ENCODE results near the gene PHPT1. TPM values are rescaled to one million over a fixed set of nuclear protein-coding genes. Genes with fewer than 3 reads are reported as not detected.

PHPT1 gene
- total and polyA plus RNA-seq, 12 donors, result 310 to 650 (median 336) TPM

DNA sequence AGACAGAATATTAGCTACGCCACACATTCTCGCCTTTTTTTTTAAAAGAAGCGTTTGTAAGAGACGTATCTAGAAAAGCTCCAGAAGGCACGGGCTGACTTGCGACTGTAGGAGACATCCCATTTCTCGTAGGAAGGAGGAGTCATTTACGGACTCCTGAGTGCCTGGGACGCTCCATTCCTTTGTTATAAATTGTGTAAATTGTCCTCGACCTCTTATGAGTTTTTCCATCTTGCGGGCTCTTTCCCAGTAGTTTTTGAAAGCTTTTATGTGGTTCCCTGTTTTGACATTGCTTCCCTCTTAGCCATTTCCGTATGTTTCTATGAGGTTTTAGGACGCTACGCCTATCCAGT, 40.4 kb upstream of the PHPT1 start:
- peak overlapping the region; percentile 67 to 100 (median 96) for H3K4me3 ChIP-seq
- H3K36me3 ChIP-seq, result peaks cover 0 to 37% (median 3%) of the 10 kb centered on the region in 9 donors
- WGBS, 2 donors, result 8 to 9% methylated on average over 14 of the region's 14 CpGs
- TF ChIP-seq, protein P1, sequence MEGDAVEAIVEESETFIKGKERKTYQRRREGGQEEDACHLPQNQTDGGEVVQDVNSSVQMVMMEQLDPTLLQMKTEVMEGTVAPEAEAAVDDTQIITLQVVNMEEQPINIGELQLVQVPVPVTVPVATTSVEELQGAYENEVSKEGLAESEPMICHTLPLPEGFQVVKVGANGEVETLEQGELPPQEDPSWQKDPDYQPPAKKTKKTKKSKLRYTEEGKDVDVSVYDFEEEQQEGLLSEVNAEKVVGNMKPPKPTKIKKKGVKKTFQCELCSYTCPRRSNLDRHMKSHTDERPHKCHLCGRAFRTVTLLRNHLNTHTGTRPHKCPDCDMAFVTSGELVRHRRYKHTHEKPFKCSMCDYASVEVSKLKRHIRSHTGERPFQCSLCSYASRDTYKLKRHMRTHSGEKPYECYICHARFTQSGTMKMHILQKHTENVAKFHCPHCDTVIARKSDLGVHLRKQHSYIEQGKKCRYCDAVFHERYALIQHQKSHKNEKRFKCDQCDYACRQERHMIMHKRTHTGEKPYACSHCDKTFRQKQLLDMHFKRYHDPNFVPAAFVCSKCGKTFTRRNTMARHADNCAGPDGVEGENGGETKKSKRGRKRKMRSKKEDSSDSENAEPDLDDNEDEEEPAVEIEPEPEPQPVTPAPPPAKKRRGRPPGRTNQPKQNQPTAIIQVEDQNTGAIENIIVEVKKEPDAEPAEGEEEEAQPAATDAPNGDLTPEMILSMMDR (IDR thresholded peaks at IDR 0.05), result no peak
- no peaks in the 10 kb centered on the region for H3K27me3 ChIP-seq
- H3K4me1 ChIP-seq, result peaks cover 0 to 43% (median 35%) of the 10 kb centered on the region in 9 donors
- peak overlapping the region in 8 of 10 donors; percentile 71 to 95 (median 92) for H3K27ac ChIP-seq
- DNase-seq (no peak), ATAC-seq (no peak)
- intact Hi-C loops (cut with DNase I), result loop anchor here in 2 of 10 donors (5.0 kb wide), 1 partner anchor 34 kb away; the partner anchor contains the start of gene AJM1 (in 2 of the 2)
- no peaks in the 10 kb centered on the region for H3K9me3 ChIP-seq

DNA sequence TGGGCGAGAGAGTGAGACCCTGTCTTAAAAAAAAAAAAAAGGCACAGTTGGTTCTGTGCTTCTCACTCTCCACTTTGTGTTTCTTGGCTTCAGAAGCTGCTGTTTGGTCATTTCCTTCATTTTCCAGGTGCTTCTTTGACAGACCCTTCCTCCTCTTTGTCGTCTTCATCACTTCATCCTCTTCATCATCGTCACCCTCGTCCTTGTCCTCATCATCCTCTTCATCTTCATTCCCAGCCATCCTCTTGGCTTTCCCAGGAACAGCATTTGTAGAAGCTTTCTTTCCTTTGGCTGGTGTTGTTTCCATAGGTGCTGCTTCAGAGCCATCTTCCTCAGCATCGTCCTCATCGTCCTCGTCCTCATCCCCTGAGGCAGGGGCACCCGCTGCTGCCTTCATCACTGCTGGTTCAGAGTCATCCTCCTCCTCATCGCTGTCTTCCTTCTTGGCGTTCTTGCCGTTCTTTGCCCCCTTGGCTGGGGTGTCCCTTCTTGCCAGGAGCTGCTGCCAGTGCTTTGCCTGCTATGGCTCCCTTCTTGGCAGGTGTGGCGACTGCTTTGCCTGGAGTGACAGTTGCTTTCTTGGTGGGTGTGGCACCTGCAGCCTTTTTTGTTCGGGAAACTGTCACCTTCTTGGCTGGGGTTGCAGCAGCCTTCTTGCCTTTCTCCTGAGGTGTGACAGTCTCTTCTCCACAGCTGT, 34.3 kb upstream of the PHPT1 start:
- Histone ChIP-seq H3K36me3 (peaks cover 0 to 65% (median 3%) of the 10 kb centered on the region in 9 donors), H3K27ac (no peak overlapping the region), H3K4me1 (peaks cover 0 to 15% (median 11%) of the 10 kb centered on the region in 9 donors), H3K4me3 (no peak overlapping the region), H3K9me3 (no peaks in the 10 kb centered on the region), H3K27me3 (no peaks in the 10 kb centered on the region)
- DNase-seq, result no peak
- TF ChIP-seq, protein P1 (IDR thresholded peaks at IDR 0.05), result no peak
- intact Hi-C loops (cut with DNase I), result no loop called here
- 94 to 95% methylated on average over 13 of the region's 13 CpGs for WGBS, 2 donors
- ATAC-seq, result no peak

GRCh38 chr9:136815422-136815782, 33.8 kb upstream of the PHPT1 start:
- intact Hi-C loops (cut with DNase I), result no loop called here
- no peak for ATAC-seq
- Histone ChIP-seq H3K9me3 (no peaks in the 10 kb centered on the region), H3K4me1 (peaks cover 0 to 11% (median 5%) of the 10 kb centered on the region in 9 donors), H3K27me3 (no peaks in the 10 kb centered on the region), H3K27ac (no peak overlapping the region), H3K4me3 (no peak overlapping the region), H3K36me3 (peaks cover 0 to 61% (median 3%) of the 10 kb centered on the region in 9 donors)
- TF ChIP-seq, protein P1 (IDR thresholded peaks at IDR 0.05), result no peak
- DNase-seq, result no peak
- WGBS, 2 donors, result 0 to 54% methylated on average over 1 of the region's 1 CpG

DNA sequence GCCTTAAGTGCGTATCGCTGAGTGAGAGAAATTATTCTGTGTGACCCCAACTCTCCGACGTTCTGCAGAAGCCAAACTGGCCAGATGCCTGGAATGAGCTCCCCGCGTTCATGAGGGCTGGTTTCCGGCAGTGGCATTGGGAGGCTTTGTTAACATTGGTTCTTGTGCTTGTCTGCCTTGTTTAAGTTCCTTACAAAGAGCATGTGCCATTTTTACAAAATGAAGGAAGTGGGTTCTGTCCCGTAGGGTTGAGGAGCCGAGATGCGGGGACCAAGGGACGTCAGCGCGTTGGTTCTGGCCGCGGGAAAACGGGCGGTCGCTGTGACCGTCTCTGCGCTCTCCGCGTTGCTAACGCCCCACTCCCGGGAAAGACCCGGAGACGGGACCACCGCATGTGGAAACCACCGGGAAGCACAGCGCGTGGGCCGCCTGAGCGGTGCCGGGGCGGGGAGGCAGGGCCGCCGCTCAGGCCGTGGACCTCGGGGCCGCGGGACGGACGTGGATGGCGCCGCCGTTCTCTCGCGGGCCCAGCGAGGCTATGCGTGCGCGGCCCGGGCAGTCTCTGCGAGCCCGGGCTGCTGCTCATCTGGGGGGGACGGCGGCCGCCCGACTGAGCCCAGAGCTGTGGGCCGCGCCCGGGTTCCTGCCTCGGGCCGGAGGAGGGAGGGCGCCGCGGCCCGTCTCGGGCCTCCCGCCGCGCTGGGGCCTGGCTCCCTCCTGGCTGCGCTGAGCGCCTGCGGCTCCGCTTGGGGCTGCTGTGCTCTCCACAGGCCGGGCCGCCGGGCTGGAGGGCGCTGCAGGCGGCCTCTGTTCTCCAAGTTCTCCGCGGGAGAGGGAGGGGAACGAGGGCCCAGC, 28.0 kb upstream of the PHPT1 start:
- TF ChIP-seq, protein P1 (IDR thresholded peaks at IDR 0.05), result peak in 1 of 9 donors; percentile 16
- Histone ChIP-seq H3K36me3 (peaks cover 0 to 49% (median 6%) of the 10 kb centered on the region in 9 donors), H3K4me3 (peak overlapping the region in 9 of 10 donors; percentile 31 to 56 (median 48)), H3K27me3 (no peaks in the 10 kb centered on the region), H3K4me1 (peaks cover 0 to 17% (median 8%) of the 10 kb centered on the region in 9 donors), H3K9me3 (no peaks in the 10 kb centered on the region), H3K27ac (peak overlapping the region in 6 of 10 donors; percentile 6 to 50 (median 20))
- 10% methylated on average over 61 to 83 of the region's 83 CpGs for WGBS, 2 donors
- intact Hi-C loops (cut with DNase I), result no loop called here
- ATAC-seq (peak; percentile 54 to 83 (median 70)), DNase-seq (no peak)

Data from heart right ventricle (tissue), 16 donors.